WTC11 (cell line): ENCODE results near the gene PGRMC2. TPM values are rescaled to one million over a fixed set of nuclear protein-coding genes. Genes with fewer than 3 reads are reported as not detected.

Experiments
- ATAC-seq: fragments of 200-7000 bp; cut with Tn5 transposase; 2 replicates; pipeline ENCODE4 v1.10.0; 2021; ENCODE audit warnings: mild to moderate bottlenecking, moderate library complexity
- CTCF ChIA-PET: fragments of 300-600 bp; sonication (Branson Sonifier 250); formaldehyde crosslinking; loops from one replicate; lab custom pipeline; 2021; ENCODE audit warnings: antibody characterized with exemption; lab: Charles Lee
- POLR2A ChIA-PET: fragments of 350-600 bp; sonication (Branson Sonifier 250); formaldehyde crosslinking; loops from one replicate; lab custom pipeline; 2021; ENCODE audit warnings: antibody characterized with exemption; lab: Charles Lee
- DNase-seq: peaks from one replicate; pipeline ENCODE4 v3.0.0; 2021; ENCODE audit warnings: low spot score
- H3K27ac Mint-ChIP-seq: 2 replicates; pipeline ENCODE4 v1.8.0; 2021; ENCODE audit warnings: mixed read lengths
- H3K27me3 Mint-ChIP-seq: 2 replicates; pipeline ENCODE4 v1.8.0; 2021; ENCODE audit warnings: low read depth, mild to moderate bottlenecking, moderate library complexity, mixed read lengths
- H3K36me3 Mint-ChIP-seq: 2 replicates; pipeline ENCODE4 v1.8.0; 2021; ENCODE audit warnings: mixed read lengths
- H3K4me1 Mint-ChIP-seq: 2 replicates; pipeline ENCODE4 v1.8.0; 2022; ENCODE audit warnings: mixed read lengths
- H3K4me3 Mint-ChIP-seq: 2 replicates; pipeline ENCODE4 v1.8.0; 2021; ENCODE audit warnings: mild to moderate bottlenecking, moderate library complexity, mixed read lengths
- H3K9me3 Mint-ChIP-seq: 2 replicates; pipeline ENCODE4 v1.8.0; 2021; ENCODE audit warnings: mixed read lengths
- CREB1 ChIP-seq: sonication (generic); formaldehyde crosslinking; IDR thresholded peaks from 2 replicates; pipeline ENCODE4 v1.8.0; 2023; ENCODE audit warnings: mild to moderate bottlenecking, missing genetic modification reagents
- HMGA2 ChIP-seq: fragments of 250-450 bp; sonication (Bioruptor Pico); IDR thresholded peaks from 2 replicates; pipeline ENCODE4 v1.4.0; 2021; ENCODE audit warnings: mild to moderate bottlenecking, moderate library complexity
- IRF2 ChIP-seq: sonication (generic); formaldehyde crosslinking; IDR thresholded peaks from 2 replicates; pipeline ENCODE4 v1.8.0; 2022; ENCODE audit warnings: low read depth, missing genetic modification reagents, borderline replicate concordance
- MYBL2 ChIP-seq: sonication (generic); formaldehyde crosslinking; IDR thresholded peaks from 2 replicates; pipeline ENCODE4 v1.8.1; 2023; ENCODE audit warnings: mild to moderate bottlenecking, moderate library complexity, missing genetic modification reagents
- RORB ChIP-seq: fragments of 250-450 bp; sonication (Bioruptor Pico); IDR thresholded peaks from 2 replicates; pipeline ENCODE4 v1.9.0; 2021; ENCODE audit warnings: mild to moderate bottlenecking
- SMAD4 ChIP-seq: sonication (generic); formaldehyde crosslinking; IDR thresholded peaks from 2 replicates; pipeline ENCODE4 v1.8.0; 2022; ENCODE audit warnings: mild to moderate bottlenecking, missing genetic modification reagents
- TCF7 ChIP-seq: sonication (generic); formaldehyde crosslinking; IDR thresholded peaks from 2 replicates; pipeline ENCODE4 v1.8.0; 2022; ENCODE audit warnings: mild to moderate bottlenecking, low read depth, missing genetic modification reagents, moderate library complexity
- ZBTB21 ChIP-seq: sonication (generic); formaldehyde crosslinking; IDR thresholded peaks from 2 replicates; pipeline ENCODE4 v1.8.1; 2023; ENCODE audit warnings: mild to moderate bottlenecking, missing genetic modification reagents, borderline replicate concordance
- ZNF219 ChIP-seq: sonication (generic); formaldehyde crosslinking; IDR thresholded peaks from 2 replicates; pipeline ENCODE4 v1.8.0; 2023; ENCODE audit warnings: missing genetic modification reagents, mild to moderate bottlenecking, borderline replicate concordance
- ZNF263 ChIP-seq: sonication (generic); formaldehyde crosslinking; IDR thresholded peaks from 2 replicates; pipeline ENCODE4 v1.8.1; 2022; ENCODE audit warnings: low read depth, mild to moderate bottlenecking, moderate library complexity, missing genetic modification reagents
- ZNF317 ChIP-seq: sonication (generic); formaldehyde crosslinking; IDR thresholded peaks from 2 replicates; pipeline ENCODE4 v1.8.1; 2023; ENCODE audit warnings: low read depth, mild to moderate bottlenecking, moderate library complexity, missing genetic modification reagents, borderline replicate concordance
- ZNF423 ChIP-seq: fragments of 250-450 bp; sonication (Bioruptor Pico); IDR thresholded peaks from 2 replicates; pipeline ENCODE4 v2.1.2; 2022; ENCODE audit warnings: mild to moderate bottlenecking, moderate library complexity
- ZNF425 ChIP-seq: fragments of 250-450 bp; sonication (Bioruptor Pico); conservative IDR thresholded peaks from 2 replicates; pipeline ENCODE4 v1.9.0; 2021; ENCODE audit warnings: mild to moderate bottlenecking
- total RNA-seq: library from RNA; stranded (reverse); gene quantifications from 3 replicates; pipeline ENCODE4 v1.2.3, GENCODE V29; 2021
- TF ChIP-seq, protein P1 (sequence below): sonication (generic); formaldehyde crosslinking; IDR thresholded peaks from 2 replicates; pipeline ENCODE4 v1.8.0; 2022; ENCODE audit warnings: missing genetic modification reagents
- TF ChIP-seq, protein P2 (sequence below): fragments of 250-450 bp; sonication (Bioruptor Pico); IDR thresholded peaks from 2 replicates; pipeline ENCODE4 v1.9.0; 2021; ENCODE audit warnings: mild to moderate bottlenecking, borderline replicate concordance
- TF ChIP-seq, protein P3 (sequence below): sonication (generic); formaldehyde crosslinking; IDR thresholded peaks from 2 replicates; pipeline ENCODE4 v1.8.1; 2022; ENCODE audit warnings: mild to moderate bottlenecking, missing genetic modification reagents, moderate library complexity, borderline replicate concordance
- TF ChIP-seq, protein P4 (sequence below): sonication (generic); formaldehyde crosslinking; IDR thresholded peaks from 2 replicates; pipeline ENCODE4 v1.8.0; 2022; ENCODE audit warnings: mild to moderate bottlenecking, missing genetic modification reagents
- TF ChIP-seq, protein P5 (sequence below): fragments of 250-450 bp; sonication (Bioruptor Pico); IDR thresholded peaks from 2 replicates; pipeline ENCODE4 v1.9.0; 2021; ENCODE audit warnings: mild to moderate bottlenecking
- TF ChIP-seq, protein P6 (sequence below): fragments of 200-600 bp; IDR thresholded peaks from 2 replicates; pipeline ENCODE4 v1.8.0; 2022; ENCODE audit warnings: antibody characterized with exemption

PGRMC2 gene
- total RNA-seq, 1 experiment from 2014 or later: 68.2 TPM

GRCh38 chr4:128249787-128250668, 37.6 kb downstream of the PGRMC2 start:
- POLR2A ChIA-PET: no interaction called here
- no peak for TF ChIP-seq ZNF219 (CRISPR knock-in tag)
- TF ChIP-seq, protein P1, sequence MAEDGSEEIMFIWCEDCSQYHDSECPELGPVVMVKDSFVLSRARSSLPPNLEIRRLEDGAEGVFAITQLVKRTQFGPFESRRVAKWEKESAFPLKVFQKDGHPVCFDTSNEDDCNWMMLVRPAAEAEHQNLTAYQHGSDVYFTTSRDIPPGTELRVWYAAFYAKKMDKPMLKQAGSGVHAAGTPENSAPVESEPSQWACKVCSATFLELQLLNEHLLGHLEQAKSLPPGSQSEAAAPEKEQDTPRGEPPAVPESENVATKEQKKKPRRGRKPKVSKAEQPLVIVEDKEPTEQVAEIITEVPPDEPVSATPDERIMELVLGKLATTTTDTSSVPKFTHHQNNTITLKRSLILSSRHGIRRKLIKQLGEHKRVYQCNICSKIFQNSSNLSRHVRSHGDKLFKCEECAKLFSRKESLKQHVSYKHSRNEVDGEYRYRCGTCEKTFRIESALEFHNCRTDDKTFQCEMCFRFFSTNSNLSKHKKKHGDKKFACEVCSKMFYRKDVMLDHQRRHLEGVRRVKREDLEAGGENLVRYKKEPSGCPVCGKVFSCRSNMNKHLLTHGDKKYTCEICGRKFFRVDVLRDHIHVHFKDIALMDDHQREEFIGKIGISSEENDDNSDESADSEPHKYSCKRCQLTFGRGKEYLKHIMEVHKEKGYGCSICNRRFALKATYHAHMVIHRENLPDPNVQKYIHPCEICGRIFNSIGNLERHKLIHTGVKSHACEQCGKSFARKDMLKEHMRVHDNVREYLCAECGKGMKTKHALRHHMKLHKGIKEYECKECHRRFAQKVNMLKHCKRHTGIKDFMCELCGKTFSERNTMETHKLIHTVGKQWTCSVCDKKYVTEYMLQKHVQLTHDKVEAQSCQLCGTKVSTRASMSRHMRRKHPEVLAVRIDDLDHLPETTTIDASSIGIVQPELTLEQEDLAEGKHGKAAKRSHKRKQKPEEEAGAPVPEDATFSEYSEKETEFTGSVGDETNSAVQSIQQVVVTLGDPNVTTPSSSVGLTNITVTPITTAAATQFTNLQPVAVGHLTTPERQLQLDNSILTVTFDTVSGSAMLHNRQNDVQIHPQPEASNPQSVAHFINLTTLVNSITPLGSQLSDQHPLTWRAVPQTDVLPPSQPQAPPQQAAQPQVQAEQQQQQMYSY (CRISPR knock-in tag): no peak
- no peak for TF ChIP-seq ZNF263
- TF ChIP-seq, protein P2, sequence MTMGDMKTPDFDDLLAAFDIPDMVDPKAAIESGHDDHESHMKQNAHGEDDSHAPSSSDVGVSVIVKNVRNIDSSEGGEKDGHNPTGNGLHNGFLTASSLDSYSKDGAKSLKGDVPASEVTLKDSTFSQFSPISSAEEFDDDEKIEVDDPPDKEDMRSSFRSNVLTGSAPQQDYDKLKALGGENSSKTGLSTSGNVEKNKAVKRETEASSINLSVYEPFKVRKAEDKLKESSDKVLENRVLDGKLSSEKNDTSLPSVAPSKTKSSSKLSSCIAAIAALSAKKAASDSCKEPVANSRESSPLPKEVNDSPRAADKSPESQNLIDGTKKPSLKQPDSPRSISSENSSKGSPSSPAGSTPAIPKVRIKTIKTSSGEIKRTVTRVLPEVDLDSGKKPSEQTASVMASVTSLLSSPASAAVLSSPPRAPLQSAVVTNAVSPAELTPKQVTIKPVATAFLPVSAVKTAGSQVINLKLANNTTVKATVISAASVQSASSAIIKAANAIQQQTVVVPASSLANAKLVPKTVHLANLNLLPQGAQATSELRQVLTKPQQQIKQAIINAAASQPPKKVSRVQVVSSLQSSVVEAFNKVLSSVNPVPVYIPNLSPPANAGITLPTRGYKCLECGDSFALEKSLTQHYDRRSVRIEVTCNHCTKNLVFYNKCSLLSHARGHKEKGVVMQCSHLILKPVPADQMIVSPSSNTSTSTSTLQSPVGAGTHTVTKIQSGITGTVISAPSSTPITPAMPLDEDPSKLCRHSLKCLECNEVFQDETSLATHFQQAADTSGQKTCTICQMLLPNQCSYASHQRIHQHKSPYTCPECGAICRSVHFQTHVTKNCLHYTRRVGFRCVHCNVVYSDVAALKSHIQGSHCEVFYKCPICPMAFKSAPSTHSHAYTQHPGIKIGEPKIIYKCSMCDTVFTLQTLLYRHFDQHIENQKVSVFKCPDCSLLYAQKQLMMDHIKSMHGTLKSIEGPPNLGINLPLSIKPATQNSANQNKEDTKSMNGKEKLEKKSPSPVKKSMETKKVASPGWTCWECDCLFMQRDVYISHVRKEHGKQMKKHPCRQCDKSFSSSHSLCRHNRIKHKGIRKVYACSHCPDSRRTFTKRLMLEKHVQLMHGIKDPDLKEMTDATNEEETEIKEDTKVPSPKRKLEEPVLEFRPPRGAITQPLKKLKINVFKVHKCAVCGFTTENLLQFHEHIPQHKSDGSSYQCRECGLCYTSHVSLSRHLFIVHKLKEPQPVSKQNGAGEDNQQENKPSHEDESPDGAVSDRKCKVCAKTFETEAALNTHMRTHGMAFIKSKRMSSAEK: no peak
- no peak for TF ChIP-seq RORB (CRISPR knock-in tag)
- TF ChIP-seq TCF7 (CRISPR knock-in tag): no peak
- TF ChIP-seq HMGA2 (CRISPR knock-in tag): no peak
- no peak for TF ChIP-seq ZBTB21
- TF ChIP-seq, protein P3, sequence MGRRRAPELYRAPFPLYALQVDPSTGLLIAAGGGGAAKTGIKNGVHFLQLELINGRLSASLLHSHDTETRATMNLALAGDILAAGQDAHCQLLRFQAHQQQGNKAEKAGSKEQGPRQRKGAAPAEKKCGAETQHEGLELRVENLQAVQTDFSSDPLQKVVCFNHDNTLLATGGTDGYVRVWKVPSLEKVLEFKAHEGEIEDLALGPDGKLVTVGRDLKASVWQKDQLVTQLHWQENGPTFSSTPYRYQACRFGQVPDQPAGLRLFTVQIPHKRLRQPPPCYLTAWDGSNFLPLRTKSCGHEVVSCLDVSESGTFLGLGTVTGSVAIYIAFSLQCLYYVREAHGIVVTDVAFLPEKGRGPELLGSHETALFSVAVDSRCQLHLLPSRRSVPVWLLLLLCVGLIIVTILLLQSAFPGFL (CRISPR knock-in tag): no peak
- no peak for TF ChIP-seq SMAD4 (CRISPR knock-in tag)
- TF ChIP-seq CREB1: no peak
- TF ChIP-seq, protein P4, sequence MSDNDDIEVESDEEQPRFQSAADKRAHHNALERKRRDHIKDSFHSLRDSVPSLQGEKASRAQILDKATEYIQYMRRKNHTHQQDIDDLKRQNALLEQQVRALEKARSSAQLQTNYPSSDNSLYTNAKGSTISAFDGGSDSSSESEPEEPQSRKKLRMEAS: no peak
- TF ChIP-seq IRF2 (CRISPR knock-in tag): no peak
- H3K4me3 Mint-ChIP-seq: no peak overlapping the region
- CTCF ChIA-PET: no interaction called here
- peaks cover 79% of the 10 kb centered on the region for H3K9me3 Mint-ChIP-seq
- H3K36me3 Mint-ChIP-seq: peaks cover 61% of the 10 kb centered on the region
- peaks cover 8% of the 10 kb centered on the region; the same call in 1 of the 2 replicates for H3K27me3 Mint-ChIP-seq
- no peak overlapping the region for H3K27ac Mint-ChIP-seq
- ATAC-seq (no peak), DNase-seq (no peak)
- H3K4me1 Mint-ChIP-seq: no peaks in the 10 kb centered on the region

GRCh38 chr4:128247906-128248305, 39.7 kb downstream of the PGRMC2 start:
- Mint-ChIP-seq H3K9me3 (peaks cover 79% of the 10 kb centered on the region), H3K4me3 (no peak overlapping the region), H3K27ac (no peak overlapping the region), H3K27me3 (peaks cover 8% of the 10 kb centered on the region), H3K4me1 (no peaks in the 10 kb centered on the region), H3K36me3 (peaks cover 61% of the 10 kb centered on the region)
- ATAC-seq: no peak
- ChIA-PET POLR2A (no interaction called here), CTCF (no interaction called here)
- DNase-seq: no peak
- no peak for TF ChIP-seq MYBL2
- TF ChIP-seq ZNF423: no peak
- TF ChIP-seq, protein P5, sequence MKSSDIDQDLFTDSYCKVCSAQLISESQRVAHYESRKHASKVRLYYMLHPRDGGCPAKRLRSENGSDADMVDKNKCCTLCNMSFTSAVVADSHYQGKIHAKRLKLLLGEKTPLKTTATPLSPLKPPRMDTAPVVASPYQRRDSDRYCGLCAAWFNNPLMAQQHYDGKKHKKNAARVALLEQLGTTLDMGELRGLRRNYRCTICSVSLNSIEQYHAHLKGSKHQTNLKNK (CRISPR knock-in tag): no peak
- TF ChIP-seq ZNF317 (CRISPR knock-in tag): no peak
- no peak for TF ChIP-seq ZNF425 (CRISPR knock-in tag)
- TF ChIP-seq, protein P6, sequence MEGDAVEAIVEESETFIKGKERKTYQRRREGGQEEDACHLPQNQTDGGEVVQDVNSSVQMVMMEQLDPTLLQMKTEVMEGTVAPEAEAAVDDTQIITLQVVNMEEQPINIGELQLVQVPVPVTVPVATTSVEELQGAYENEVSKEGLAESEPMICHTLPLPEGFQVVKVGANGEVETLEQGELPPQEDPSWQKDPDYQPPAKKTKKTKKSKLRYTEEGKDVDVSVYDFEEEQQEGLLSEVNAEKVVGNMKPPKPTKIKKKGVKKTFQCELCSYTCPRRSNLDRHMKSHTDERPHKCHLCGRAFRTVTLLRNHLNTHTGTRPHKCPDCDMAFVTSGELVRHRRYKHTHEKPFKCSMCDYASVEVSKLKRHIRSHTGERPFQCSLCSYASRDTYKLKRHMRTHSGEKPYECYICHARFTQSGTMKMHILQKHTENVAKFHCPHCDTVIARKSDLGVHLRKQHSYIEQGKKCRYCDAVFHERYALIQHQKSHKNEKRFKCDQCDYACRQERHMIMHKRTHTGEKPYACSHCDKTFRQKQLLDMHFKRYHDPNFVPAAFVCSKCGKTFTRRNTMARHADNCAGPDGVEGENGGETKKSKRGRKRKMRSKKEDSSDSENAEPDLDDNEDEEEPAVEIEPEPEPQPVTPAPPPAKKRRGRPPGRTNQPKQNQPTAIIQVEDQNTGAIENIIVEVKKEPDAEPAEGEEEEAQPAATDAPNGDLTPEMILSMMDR: no peak
